H1 (cell line): Measurements from ENCODE around the gene NEO1.

Source experiments
- BCL11A ChIP-seq, 2 experiments: IDR thresholded peaks; one replicate each; pipeline ENCODE4 v1.6.1; 2011; ENCODE audit warnings: low read depth in 2 of 2, low read length in 2 of 2, mild to moderate bottlenecking in 2 of 2
- BRCA1 ChIP-seq: IDR thresholded peaks from 2 replicates; pipeline ENCODE4 v1.6.1; 2012; ENCODE audit warnings: low read depth, low read length, improper control_type of control experiment
- CHD1 ChIP-seq: IDR thresholded peaks from 2 replicates; pipeline ENCODE4 v1.6.1; 2012; ENCODE audit warnings: low read depth, low read length, improper control_type of control experiment
- EZH2 ChIP-seq: fragments of 200-600 bp; sonication (generic); IDR thresholded peaks from 2 replicates; pipeline ENCODE4 v1.7.1; 2012; ENCODE audit warnings: low read depth, mild to moderate bottlenecking, moderate library complexity, low read length, inconsistent platforms; ENCODE audit not compliant: severe bottlenecking
- MAFK ChIP-seq: IDR thresholded peaks from 2 replicates; pipeline ENCODE4 v1.6.1; 2012; ENCODE audit warnings: low read depth, mild to moderate bottlenecking, improper control_type of control experiment, low read length
- POLR2A ChIP-seq, 2 experiments: IDR thresholded peaks; 1 replicate in 1 of 2; 2 replicates in 1 of 2; pipeline ENCODE4 v1.6.1; 2011; ENCODE audit warnings: low read depth in 2 of 2, low read length in 2 of 2, mild to moderate bottlenecking in 2 of 2; ENCODE audit errors: control extremely low read depth in 1 of 2
- POLR2AphosphoS5 ChIP-seq: IDR thresholded peaks from 2 replicates; pipeline ENCODE4 v1.6.1; 2011; ENCODE audit warnings: low read depth, low read length
- RAD21 ChIP-seq, 2 experiments: IDR thresholded peaks in 1 of 2; conservative IDR thresholded peaks in 1 of 2; 2 replicates each; pipeline ENCODE4 v1.6.1; 2011; ENCODE audit warnings: low read depth in 2 of 2, low read length in 2 of 2, improper control_type of control experiment in 1 of 2, inconsistent platforms in 1 of 2, mild to moderate bottlenecking in 1 of 2, moderate library complexity in 1 of 2
- RNF2 ChIP-seq: fragments of 200-900, 300-1000 bp; sonication (generic); IDR thresholded peaks from 2 replicates; pipeline ENCODE4 v1.7.1; 2016; ENCODE audit warnings: borderline replicate concordance, low read depth, mild to moderate bottlenecking, antibody characterized with exemption, low read length; ENCODE audit not compliant: poor library complexity, severe bottlenecking; ENCODE audit errors: missing control alignments
- SP2 ChIP-seq: IDR thresholded peaks from 2 replicates; pipeline ENCODE4 v1.6.1; 2012; ENCODE audit warnings: mild to moderate bottlenecking, low read length, inconsistent platforms
- TF ChIP-seq, protein P1 (sequence below), 3 experiments: IDR thresholded peaks; 1 replicate in 2 of 3; 2 replicates in 1 of 3; pipeline versions ENCODE4 v1.5.1 to v1.6.1; 2011; ENCODE audit warnings: low read length in 3 of 3, mild to moderate bottlenecking in 3 of 3, inconsistent platforms in 2 of 3, low read depth in 1 of 3, moderate library complexity in 1 of 3; ENCODE audit not compliant: insufficient read depth in 1 of 3; ENCODE audit errors: control extremely low read depth in 1 of 3

DNA sequence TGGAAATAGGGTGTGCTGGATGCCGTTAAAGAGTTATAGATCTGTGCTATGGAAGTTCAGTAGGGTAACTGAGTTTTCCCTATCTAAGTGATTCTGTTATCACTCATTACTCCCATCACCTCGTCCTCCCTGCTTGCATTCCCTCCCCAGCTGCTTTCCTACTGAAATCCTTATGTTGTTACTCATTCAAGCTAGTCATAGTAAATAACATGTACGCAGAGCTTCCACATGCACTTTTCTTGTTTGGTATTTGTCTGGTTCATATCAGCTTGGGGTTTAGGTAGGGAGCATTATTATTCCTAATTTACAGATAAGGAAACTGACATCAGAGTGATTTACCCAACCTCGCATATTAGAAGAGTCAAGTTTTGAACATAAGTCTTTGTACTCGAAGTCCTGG is 181.4 kb downstream of the NEO1 start:
- TF ChIP-seq, protein P1, sequence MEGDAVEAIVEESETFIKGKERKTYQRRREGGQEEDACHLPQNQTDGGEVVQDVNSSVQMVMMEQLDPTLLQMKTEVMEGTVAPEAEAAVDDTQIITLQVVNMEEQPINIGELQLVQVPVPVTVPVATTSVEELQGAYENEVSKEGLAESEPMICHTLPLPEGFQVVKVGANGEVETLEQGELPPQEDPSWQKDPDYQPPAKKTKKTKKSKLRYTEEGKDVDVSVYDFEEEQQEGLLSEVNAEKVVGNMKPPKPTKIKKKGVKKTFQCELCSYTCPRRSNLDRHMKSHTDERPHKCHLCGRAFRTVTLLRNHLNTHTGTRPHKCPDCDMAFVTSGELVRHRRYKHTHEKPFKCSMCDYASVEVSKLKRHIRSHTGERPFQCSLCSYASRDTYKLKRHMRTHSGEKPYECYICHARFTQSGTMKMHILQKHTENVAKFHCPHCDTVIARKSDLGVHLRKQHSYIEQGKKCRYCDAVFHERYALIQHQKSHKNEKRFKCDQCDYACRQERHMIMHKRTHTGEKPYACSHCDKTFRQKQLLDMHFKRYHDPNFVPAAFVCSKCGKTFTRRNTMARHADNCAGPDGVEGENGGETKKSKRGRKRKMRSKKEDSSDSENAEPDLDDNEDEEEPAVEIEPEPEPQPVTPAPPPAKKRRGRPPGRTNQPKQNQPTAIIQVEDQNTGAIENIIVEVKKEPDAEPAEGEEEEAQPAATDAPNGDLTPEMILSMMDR (IDR thresholded peaks at IDR 0.05; ENCODE audit: control extremely low read depth in 1 of 3, insufficient read depth in 1 of 3, low read depth in 1 of 3, low read length in 3 of 3), result no peak
- TF ChIP-seq BRCA1 (no peak), EZH2 (no peak), POLR2AphosphoS5 (no peak), SP2 (no peak), BCL11A (IDR thresholded peaks at IDR 0.05; ENCODE audit: low read depth in 2 of 2, low read length in 2 of 2) (no peak), RNF2 (no peak), RAD21 (IDR thresholded peaks at IDR 0.05 in 1 of 2, conservative IDR thresholded peaks at IDR 0.05 in 1 of 2; ENCODE audit: low read depth in 2 of 2, low read length in 2 of 2) (no peak), MAFK (no peak), CHD1 (no peak), POLR2A (IDR thresholded peaks at IDR 0.05; ENCODE audit: control extremely low read depth in 1 of 2, low read depth in 2 of 2, low read length in 2 of 2) (no peak)
